Type B pancreatic cell (in vitro differentiated cells): Measurements from ENCODE around the gene CLIC2. TPM values are rescaled to one million over a fixed set of nuclear protein-coding genes. Genes with fewer than 3 reads are reported as not detected.

Experiments used
- DNase-seq: peaks from one replicate; pipeline ENCODE4 v3.0.0; 2021; ENCODE audit warnings: mixed read lengths; ENCODE audit not compliant: unreplicated experiment; ENCODE audit errors: extremely low spot score
- H3K27ac Mint-ChIP-seq: 2 replicates; pipeline ENCODE4 v1.8.0; 2021; ENCODE audit warnings: mild to moderate bottlenecking, mixed read lengths
- H3K27me3 Mint-ChIP-seq: 2 replicates; pipeline ENCODE4 v1.8.0; 2021; ENCODE audit warnings: mixed read lengths
- H3K36me3 Mint-ChIP-seq: 2 replicates; pipeline ENCODE4 v1.8.0; 2021; ENCODE audit warnings: mixed read lengths
- H3K4me1 Mint-ChIP-seq: one replicate; pipeline ENCODE4 v1.8.0; 2021; ENCODE audit warnings: mixed read lengths; ENCODE audit not compliant: unreplicated experiment
- H3K4me3 Mint-ChIP-seq: 2 replicates; pipeline ENCODE4 v1.8.0; 2021; ENCODE audit warnings: mild to moderate bottlenecking, mixed read lengths
- H3K9me3 Mint-ChIP-seq: 2 replicates; pipeline ENCODE4 v1.8.0; 2021; ENCODE audit warnings: mixed read lengths
- total RNA-seq: library from RNA; stranded (reverse); gene quantifications from 2 replicates; pipeline ENCODE4 v1.2.1, GENCODE V29; 2021; ENCODE audit warnings: low replicate concordance
- TF ChIP-seq, protein P1 (sequence below): fragments of 200-600 bp; sonication (generic); conservative IDR thresholded peaks from 2 replicates; pipeline ENCODE4 v1.5.0; 2021; ENCODE audit warnings: antibody characterized with exemption, mild to moderate bottlenecking

The CLIC2 gene
- total RNA-seq, 1 donor from 2014 or later: 1.3 TPM

DNA sequence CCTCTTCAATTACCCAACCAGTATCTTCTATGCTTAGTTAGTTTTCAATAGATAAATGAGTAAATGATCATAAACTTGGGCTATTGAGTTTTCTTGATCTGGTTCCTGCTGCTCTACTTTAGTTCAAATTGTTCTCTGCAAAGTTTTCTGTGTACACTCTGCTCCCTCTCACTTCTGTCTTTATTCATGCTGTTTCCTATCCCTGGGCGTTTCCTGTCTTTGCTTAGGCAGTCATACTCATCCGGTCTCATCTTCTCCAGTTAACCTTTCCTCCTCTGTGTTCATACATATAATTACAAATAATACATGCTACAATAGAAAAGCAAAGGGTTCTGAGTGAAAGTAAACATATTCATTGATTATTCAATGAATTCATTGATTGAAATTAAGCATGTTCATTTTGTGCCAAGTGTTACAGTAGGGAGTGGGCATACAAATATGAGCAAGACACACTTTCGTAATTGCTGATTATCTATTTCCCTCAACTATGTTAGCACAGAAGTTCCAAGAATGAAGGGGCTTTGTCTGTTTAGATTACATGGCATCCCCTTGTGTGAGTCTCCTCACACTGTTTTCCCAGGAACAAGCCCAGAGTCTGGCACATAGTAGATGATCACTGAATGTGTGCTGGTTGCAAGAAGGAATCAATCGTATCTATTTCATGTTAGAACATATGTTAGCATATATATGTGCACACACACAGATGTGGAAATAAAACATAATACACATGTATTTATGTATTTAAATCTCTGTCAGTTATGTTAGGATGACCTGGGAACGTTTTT is 71.3 kb downstream of the CLIC2 start:
- H3K27ac Mint-ChIP-seq: no peak overlapping the region
- H3K27me3 Mint-ChIP-seq: no peaks in the 10 kb centered on the region
- H3K4me1 Mint-ChIP-seq: no peaks in the 10 kb centered on the region
- TF ChIP-seq, protein P1, sequence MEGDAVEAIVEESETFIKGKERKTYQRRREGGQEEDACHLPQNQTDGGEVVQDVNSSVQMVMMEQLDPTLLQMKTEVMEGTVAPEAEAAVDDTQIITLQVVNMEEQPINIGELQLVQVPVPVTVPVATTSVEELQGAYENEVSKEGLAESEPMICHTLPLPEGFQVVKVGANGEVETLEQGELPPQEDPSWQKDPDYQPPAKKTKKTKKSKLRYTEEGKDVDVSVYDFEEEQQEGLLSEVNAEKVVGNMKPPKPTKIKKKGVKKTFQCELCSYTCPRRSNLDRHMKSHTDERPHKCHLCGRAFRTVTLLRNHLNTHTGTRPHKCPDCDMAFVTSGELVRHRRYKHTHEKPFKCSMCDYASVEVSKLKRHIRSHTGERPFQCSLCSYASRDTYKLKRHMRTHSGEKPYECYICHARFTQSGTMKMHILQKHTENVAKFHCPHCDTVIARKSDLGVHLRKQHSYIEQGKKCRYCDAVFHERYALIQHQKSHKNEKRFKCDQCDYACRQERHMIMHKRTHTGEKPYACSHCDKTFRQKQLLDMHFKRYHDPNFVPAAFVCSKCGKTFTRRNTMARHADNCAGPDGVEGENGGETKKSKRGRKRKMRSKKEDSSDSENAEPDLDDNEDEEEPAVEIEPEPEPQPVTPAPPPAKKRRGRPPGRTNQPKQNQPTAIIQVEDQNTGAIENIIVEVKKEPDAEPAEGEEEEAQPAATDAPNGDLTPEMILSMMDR: no peak
- peak overlapping the region; percentile 77 for H3K4me3 Mint-ChIP-seq
- H3K36me3 Mint-ChIP-seq: no peaks in the 10 kb centered on the region
- no peak for DNase-seq
- H3K9me3 Mint-ChIP-seq: no peaks in the 10 kb centered on the region

DNA sequence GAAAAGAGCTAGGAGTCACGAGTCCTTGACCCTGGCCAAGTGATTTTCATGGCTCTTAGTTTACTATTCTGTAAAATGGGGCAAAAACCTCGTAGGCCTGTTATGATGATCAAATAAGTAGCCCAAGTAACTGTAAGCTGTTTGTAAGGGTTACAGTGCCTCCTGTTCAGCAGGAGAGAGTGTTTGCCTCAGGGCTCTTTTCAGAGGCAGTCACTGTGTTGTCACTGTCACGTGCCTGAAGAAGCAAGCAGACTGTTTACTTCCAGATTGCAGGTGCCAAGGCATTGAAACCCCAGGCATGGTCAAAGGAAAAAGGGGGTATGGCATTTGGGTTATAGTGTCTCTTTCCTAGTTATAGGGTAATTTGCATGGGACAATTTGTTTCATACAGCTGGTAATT is 74.7 kb downstream of the CLIC2 start:
- H3K4me1 Mint-ChIP-seq: no peaks in the 10 kb centered on the region
- no peaks in the 10 kb centered on the region for H3K9me3 Mint-ChIP-seq
- TF ChIP-seq, protein P1: no peak
- no peaks in the 10 kb centered on the region for H3K36me3 Mint-ChIP-seq
- no peak overlapping the region for H3K27ac Mint-ChIP-seq
- H3K4me3 Mint-ChIP-seq: no peak overlapping the region
- DNase-seq: no peak
- H3K27me3 Mint-ChIP-seq: no peaks in the 10 kb centered on the region

DNA sequence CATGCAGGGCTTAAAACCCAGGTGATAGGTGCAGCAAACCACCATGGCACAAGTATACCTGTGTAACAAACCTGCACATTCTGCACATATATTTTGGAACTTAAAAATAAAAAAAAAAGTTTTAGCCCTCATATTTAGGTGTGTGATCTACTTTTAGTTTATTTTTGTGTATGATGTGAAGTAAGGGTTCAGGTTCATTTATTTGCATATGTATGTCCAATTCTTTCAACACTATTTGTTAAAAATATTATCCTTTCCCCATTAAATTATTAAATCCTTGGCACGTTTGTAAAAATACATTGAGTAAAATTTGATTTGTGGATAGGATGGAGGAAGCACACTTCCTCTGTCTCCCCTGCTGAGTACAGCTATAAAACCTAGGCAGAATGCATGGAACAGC is 83.0 kb downstream of the CLIC2 start:
- H3K9me3 Mint-ChIP-seq: no peaks in the 10 kb centered on the region

DNA sequence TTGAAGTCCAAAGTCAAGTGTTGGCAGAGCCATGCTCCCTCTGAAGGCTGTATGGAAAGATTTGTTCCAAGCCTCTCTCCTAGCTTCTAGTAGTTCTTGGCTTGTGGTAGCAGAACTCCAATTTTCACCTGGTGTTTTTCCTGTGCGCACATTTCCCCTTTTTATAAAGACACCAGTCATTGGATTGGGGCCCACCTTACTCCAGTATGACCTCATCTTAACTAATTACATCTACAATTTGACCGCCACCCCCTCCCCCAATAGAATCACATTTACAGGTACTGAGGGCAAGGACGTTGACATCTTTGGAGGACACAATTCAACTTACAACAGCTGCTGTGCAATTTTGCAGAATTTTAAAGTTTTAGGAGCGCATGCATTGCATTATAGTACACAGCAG is 86.9 kb downstream of the CLIC2 start:
- H3K4me3 Mint-ChIP-seq: no peak overlapping the region
- no peaks in the 10 kb centered on the region for H3K27me3 Mint-ChIP-seq
- H3K9me3 Mint-ChIP-seq: no peaks in the 10 kb centered on the region
- H3K36me3 Mint-ChIP-seq: no peaks in the 10 kb centered on the region
- TF ChIP-seq, protein P1: no peak
- DNase-seq: no peak
- no peaks in the 10 kb centered on the region for H3K4me1 Mint-ChIP-seq
- no peak overlapping the region for H3K27ac Mint-ChIP-seq

More for the DNA sequence above, 83.0 kb downstream of the CLIC2 start:
- H3K27ac Mint-ChIP-seq: no peak overlapping the region
- H3K27me3 Mint-ChIP-seq: no peaks in the 10 kb centered on the region
- TF ChIP-seq, protein P1: no peak
- no peak overlapping the region for H3K4me3 Mint-ChIP-seq
- no peaks in the 10 kb centered on the region for H3K4me1 Mint-ChIP-seq
- no peak for DNase-seq
- no peaks in the 10 kb centered on the region for H3K36me3 Mint-ChIP-seq

DNA sequence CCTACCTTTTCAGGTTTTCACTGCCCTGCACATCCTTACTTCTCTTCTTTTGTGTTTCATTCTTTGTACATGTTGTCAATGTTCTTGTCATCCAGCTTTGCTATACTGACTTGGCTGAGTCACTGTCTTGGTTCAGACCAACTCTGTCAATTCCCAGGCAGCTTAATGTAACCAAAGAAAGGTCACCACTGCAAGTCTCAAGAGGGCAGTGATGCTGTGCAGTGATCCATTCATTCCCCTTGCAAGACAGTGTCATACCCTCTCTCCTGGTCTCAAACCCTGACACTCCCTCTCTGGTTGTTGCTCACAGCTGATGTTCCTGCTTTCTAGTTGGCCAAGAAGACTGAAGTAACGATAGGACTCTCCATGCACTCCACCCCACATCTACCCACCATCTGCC is 87.7 kb downstream of the CLIC2 start:
- H3K9me3 Mint-ChIP-seq: no peaks in the 10 kb centered on the region
- no peak overlapping the region for H3K27ac Mint-ChIP-seq
- no peaks in the 10 kb centered on the region for H3K27me3 Mint-ChIP-seq
- no peak for DNase-seq
- TF ChIP-seq, protein P1: no peak
- H3K4me1 Mint-ChIP-seq: no peaks in the 10 kb centered on the region
- no peak overlapping the region for H3K4me3 Mint-ChIP-seq
- no peaks in the 10 kb centered on the region for H3K36me3 Mint-ChIP-seq
